Stomach (tissue), 9 donors: ENCODE results near the gene ADAMTS20. TPM values are rescaled to one million over a fixed set of nuclear protein-coding genes. Genes with fewer than 3 reads are reported as not detected.

Experiments used
- DNase-seq, 2 donors: peaks; one replicate each; pipeline versions ENCODE4 v3.0.0 to v3.0.0-alpha.2; 2013 to 2019
- H3K27ac ChIP-seq, 5 donors: fragments of 200-600 bp in 4 of 5; sonication (generic) in 4 of 5; one replicate each; pipeline ENCODE4 v1.5.1; 2013 to 2019; ENCODE audit warnings: mild to moderate bottlenecking in 1 of 5, moderate library complexity in 1 of 5
- H3K27me3 ChIP-seq, 3 donors: fragments of 200-600 bp; sonication (generic); one replicate each; pipeline ENCODE4 v1.5.1; 2017 to 2019; ENCODE audit warnings: mixed run types in 1 of 3
- H3K36me3 ChIP-seq, 4 donors: fragments of 200-600 bp; sonication (generic); 1 replicate in 3 of 4; 2 replicates in 1 of 4; pipeline ENCODE4 v1.5.1; 2016 to 2019
- H3K4me1 ChIP-seq, 4 donors: fragments of 200-600 bp; sonication (generic); one replicate each; pipeline ENCODE4 v1.5.1; 2016 to 2019
- H3K4me3 ChIP-seq, 4 donors: fragments of 200-600 bp; sonication (generic) in 3 of 4; one replicate each; pipeline ENCODE4 v1.5.1; 2016 to 2019; ENCODE audit warnings: mild to moderate bottlenecking in 1 of 4
- H3K9me3 ChIP-seq, 4 donors: fragments of 200-600 bp; sonication (generic); one replicate each; pipeline ENCODE4 v1.5.1; 2016 to 2019
- CTCF ChIP-seq, 7 experiments: fragments of 450-650 bp in 4 of 7; fragments of 200-600 bp in 3 of 7; sonication (generic) in 3 of 7; IDR thresholded peaks; one replicate each; pipeline ENCODE4 v1.5.1; 2016 to 2019; ENCODE audit warnings: antibody characterized with exemption in 7 of 7, control low read depth in 2 of 7, mild to moderate bottlenecking in 1 of 7
- EP300 ChIP-seq: sonication (generic); formaldehyde crosslinking; IDR thresholded peaks from one replicate; pipeline ENCODE4 v1.6.1; 2017; ENCODE audit warnings: antibody characterized with exemption
- POLR2A ChIP-seq, 4 donors: fragments of 450-650 bp; IDR thresholded peaks; one replicate each; pipeline ENCODE4 v1.6.1; 2016; ENCODE audit warnings: antibody characterized with exemption in 4 of 4, control low read depth in 2 of 4, mild to moderate bottlenecking in 1 of 4, moderate library complexity in 1 of 4
- POLR2AphosphoS5 ChIP-seq, 3 donors: sonication (generic); formaldehyde crosslinking; IDR thresholded peaks; one replicate each; pipeline ENCODE4 v1.6.1; 2016; ENCODE audit warnings: antibody characterized with exemption in 3 of 3
- WGBS, 5 donors: extraction: QIAGEN DNeasy Blood & Tissue Kit in 3 of 5; methylation state at CpG; one replicate each; pipeline versions ENCODE4 v1.1.5 to v1.1.7; 2013 to 2018; 5-methylcytosine and 5-hydroxymethylcytosine counted together
- intact Hi-C: fragments of 100-400 bp; cut with DNase I; formaldehyde crosslinking; loops from one replicate; pipeline ENCODE4 v1.15.1; 2023; ENCODE audit warnings: low total_unique reads
- polyA plus RNA-seq, 3 donors: library from polyadenylated mRNA; stranded (reverse); fragments of 200-250 nt; gene quantifications; one replicate each; pipeline ENCODE4 v1.2.3, GENCODE V29; 2013
- total RNA-seq, 5 donors: library from RNA; depleted of rRNA; stranded (reverse); fragments of >200 nt; gene quantifications; one replicate each; pipeline versions ENCODE4 v1.1.0 to v1.2.3, GENCODE V29; 2014 to 2016
- donor health status: healthy with polysubstance abuse.
- donor health status: Bipolar disorder and iron deficiency.
- donor health status: healthy.

Gene ADAMTS20
- total and polyA plus RNA-seq, 8 donors = 0.55 TPM; not detected in 7

GRCh38 chr12:43357141-43357540 lies 194.9 kb downstream of the ADAMTS20 start:
- H3K4me1 ChIP-seq = no peaks in the 10 kb centered on the region
- H3K27me3 ChIP-seq = no peaks in the 10 kb centered on the region
- no peaks in the 10 kb centered on the region for H3K36me3 ChIP-seq
- TF ChIP-seq POLR2AphosphoS5 (IDR thresholded peaks at IDR 0.05) (no peak), EP300 (no peak), CTCF (IDR thresholded peaks at IDR 0.05) (no peak), POLR2A (IDR thresholded peaks at IDR 0.05) (no peak)
- intact Hi-C loops = no loop called here
- H3K27ac ChIP-seq = no peak overlapping the region
- no peaks in the 10 kb centered on the region for H3K9me3 ChIP-seq
- DNase-seq = no peak
- H3K4me3 ChIP-seq = no peak overlapping the region
- 87 to 96% (median 92%) methylated on average over 1 of the region's 1 CpG for WGBS, 5 donors

- Histone ChIP-seq H3K4me1 (no peaks in the 10 kb centered on the region), H3K36me3 (no peaks in the 10 kb centered on the region), H3K4me3 (no peak overlapping the region), H3K9me3 (no peaks in the 10 kb centered on the region), H3K27ac (no peak overlapping the region), H3K27me3 (no peaks in the 10 kb centered on the region)
- WGBS, 5 donors = 66 to 81% (median 76%) methylated on average over 3 of the region's 3 CpGs
- intact Hi-C loops = no loop called here
- TF ChIP-seq POLR2AphosphoS5 (IDR thresholded peaks at IDR 0.05) = no peak
- no peak for TF ChIP-seq CTCF (IDR thresholded peaks at IDR 0.05)
- no peak for TF ChIP-seq POLR2A (IDR thresholded peaks at IDR 0.05)
- no peak for TF ChIP-seq EP300
- no peak for DNase-seq
Observed at GRCh38 chr12:43352001-43352400, 200.0 kb downstream of the ADAMTS20 start.

GRCh38 chr12:43349863-43350262 lies 202.1 kb downstream of the ADAMTS20 start:
- WGBS, 5 donors = 67 to 79% (median 74%) methylated on average over 2 of the region's 2 CpGs
- Histone ChIP-seq H3K4me3 (no peak overlapping the region), H3K36me3 (no peaks in the 10 kb centered on the region), H3K4me1 (no peaks in the 10 kb centered on the region), H3K9me3 (peaks cover 4 to 13% (median 7%) of the 10 kb centered on the region in 4 donors), H3K27ac (no peak overlapping the region), H3K27me3 (no peaks in the 10 kb centered on the region)
- intact Hi-C loops = no loop called here
- no peak for TF ChIP-seq POLR2AphosphoS5 (IDR thresholded peaks at IDR 0.05)
- no peak for TF ChIP-seq CTCF (IDR thresholded peaks at IDR 0.05)
- no peak for TF ChIP-seq POLR2A (IDR thresholded peaks at IDR 0.05)
- no peak for TF ChIP-seq EP300
- DNase-seq = no peak

- WGBS, 5 donors = 64 to 86% (median 83%) methylated on average over 3 of the region's 3 CpGs
- Histone ChIP-seq H3K27ac (no peak overlapping the region), H3K36me3 (no peaks in the 10 kb centered on the region), H3K4me3 (no peak overlapping the region), H3K27me3 (no peaks in the 10 kb centered on the region), H3K9me3 (peaks cover 4 to 21% (median 14%) of the 10 kb centered on the region in 4 donors), H3K4me1 (no peaks in the 10 kb centered on the region)
- intact Hi-C loops = no loop called here
- no peak for TF ChIP-seq POLR2AphosphoS5 (IDR thresholded peaks at IDR 0.05)
- no peak for TF ChIP-seq CTCF (IDR thresholded peaks at IDR 0.05)
- TF ChIP-seq EP300 = no peak
- TF ChIP-seq POLR2A (IDR thresholded peaks at IDR 0.05) = no peak
- no peak for DNase-seq
Observed at GRCh38 chr12:43348221-43348620, 203.8 kb downstream of the ADAMTS20 start.
